Upper lobe of left lung (tissue), 6 donors: ENCODE measurements around the gene LRRTM2. TPM values are rescaled to one million over a fixed set of nuclear protein-coding genes. Genes with fewer than 3 reads are reported as not detected.

ENCODE experiments used
- ATAC-seq, 2 donors: fragments of 200-7000 bp; cut with Tn5 transposase; one replicate each; pipeline ENCODE4 v1.9.1; 2022; ENCODE audit warnings: mild to moderate bottlenecking in 2 of 2, moderate library complexity in 2 of 2; ENCODE audit not compliant: low FRiP score in 2 of 2
- DNase-seq, 2 donors: peaks; one replicate each; pipeline ENCODE4 v3.0.0-alpha.2; 2019 to 2020
- H3K27ac ChIP-seq, 4 donors: fragments of 200-600 bp; sonication (generic); one replicate each; pipeline ENCODE4 v1.5.1; 2016 to 2019
- H3K27me3 ChIP-seq, 4 donors: fragments of 200-600 bp; sonication (generic); one replicate each; pipeline ENCODE4 v1.5.1; 2017 to 2019
- H3K36me3 ChIP-seq, 4 donors: fragments of 200-600 bp; sonication (generic); one replicate each; pipeline ENCODE4 v1.5.1; 2016 to 2019
- H3K4me1 ChIP-seq, 4 donors: fragments of 200-600 bp; sonication (generic); one replicate each; pipeline ENCODE4 v1.5.1; 2018 to 2019
- H3K4me3 ChIP-seq, 4 donors: fragments of 200-600 bp; sonication (generic); one replicate each; pipeline ENCODE4 v1.5.1; 2017 to 2019; ENCODE audit warnings: mild to moderate bottlenecking in 2 of 4, moderate library complexity in 1 of 4
- H3K9me3 ChIP-seq, 4 donors: fragments of 200-600 bp; sonication (generic); one replicate each; pipeline ENCODE4 v1.5.1; 2018 to 2019
- EP300 ChIP-seq, 4 donors: sonication (generic); formaldehyde crosslinking; IDR thresholded peaks; one replicate each; pipeline ENCODE4 v1.5.1; 2017; ENCODE audit warnings: antibody characterized with exemption in 4 of 4, control low read depth in 2 of 4
- POLR2A ChIP-seq, 4 donors: fragments of 450-650 bp; IDR thresholded peaks; one replicate each; pipeline ENCODE4 v1.5.1; 2016 to 2017; ENCODE audit warnings: antibody characterized with exemption in 4 of 4, mild to moderate bottlenecking in 2 of 4
- POLR2AphosphoS5 ChIP-seq, 2 donors: sonication (generic); formaldehyde crosslinking; IDR thresholded peaks; one replicate each; pipeline ENCODE4 v1.5.1; 2017; ENCODE audit warnings: antibody characterized with exemption in 2 of 2
- WGBS, 2 donors: methylation state at CpG; one replicate each; pipeline ENCODE4 v1.1.5; 2017 to 2018; 5-methylcytosine and 5-hydroxymethylcytosine counted together
- total RNA-seq, 6 donors: library from RNA; depleted of rRNA in 4 of 6; stranded (reverse); fragments of >200 nt in 4 of 6; gene quantifications; one replicate each; pipeline versions ENCODE4 v1.1.0 to v1.2.1, GENCODE V29; 2016 to 2021
- TF ChIP-seq, protein P1 (sequence below), 6 experiments: fragments of 450-650 bp in 4 of 6; fragments of 200-600 bp in 2 of 6; sonication (generic) in 2 of 6; IDR thresholded peaks; one replicate each; pipeline ENCODE4 v1.5.1; 2016 to 2019; ENCODE audit warnings: antibody characterized with exemption in 6 of 6
- donor health status: DM: no; HTN: no; CAD: no; lungs with moderate emphysema.
- donor health status: DM: no; HTN: yes; CAD: no; lungs with severe emphysema.

Gene LRRTM2
- total RNA-seq, 6 donors from 2014 or later, result 0.20 to 1.1 (median 0.29) TPM; not detected in 1

DNA sequence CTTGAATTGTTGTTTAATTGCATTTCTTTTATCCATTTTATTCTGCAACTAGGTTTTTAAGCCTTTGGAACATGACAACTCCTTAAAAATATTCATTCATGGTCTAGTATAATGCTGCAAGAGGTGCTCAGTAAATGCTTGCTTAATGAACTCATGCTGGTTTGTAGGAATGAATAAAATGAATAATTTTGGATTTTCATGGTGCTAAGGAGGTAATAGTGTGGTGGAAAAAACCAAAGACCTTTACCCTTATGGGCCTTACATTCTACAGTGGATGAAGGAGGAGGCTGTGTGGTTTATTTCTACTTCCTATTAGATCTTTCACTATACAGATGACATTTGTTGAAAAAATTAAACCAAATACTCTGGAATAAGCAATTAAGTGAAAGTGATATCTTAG, 43.4 kb downstream of the LRRTM2 start:
- DNase-seq (no peak), ATAC-seq (no peak)
- H3K9me3 ChIP-seq, result no peaks in the 10 kb centered on the region
- peaks cover 4 to 30% (median 12%) of the 10 kb centered on the region in 4 donors for H3K4me1 ChIP-seq
- H3K27me3 ChIP-seq, result no peaks in the 10 kb centered on the region
- TF ChIP-seq EP300 (IDR thresholded peaks at IDR 0.05), result no peak
- TF ChIP-seq, protein P1, sequence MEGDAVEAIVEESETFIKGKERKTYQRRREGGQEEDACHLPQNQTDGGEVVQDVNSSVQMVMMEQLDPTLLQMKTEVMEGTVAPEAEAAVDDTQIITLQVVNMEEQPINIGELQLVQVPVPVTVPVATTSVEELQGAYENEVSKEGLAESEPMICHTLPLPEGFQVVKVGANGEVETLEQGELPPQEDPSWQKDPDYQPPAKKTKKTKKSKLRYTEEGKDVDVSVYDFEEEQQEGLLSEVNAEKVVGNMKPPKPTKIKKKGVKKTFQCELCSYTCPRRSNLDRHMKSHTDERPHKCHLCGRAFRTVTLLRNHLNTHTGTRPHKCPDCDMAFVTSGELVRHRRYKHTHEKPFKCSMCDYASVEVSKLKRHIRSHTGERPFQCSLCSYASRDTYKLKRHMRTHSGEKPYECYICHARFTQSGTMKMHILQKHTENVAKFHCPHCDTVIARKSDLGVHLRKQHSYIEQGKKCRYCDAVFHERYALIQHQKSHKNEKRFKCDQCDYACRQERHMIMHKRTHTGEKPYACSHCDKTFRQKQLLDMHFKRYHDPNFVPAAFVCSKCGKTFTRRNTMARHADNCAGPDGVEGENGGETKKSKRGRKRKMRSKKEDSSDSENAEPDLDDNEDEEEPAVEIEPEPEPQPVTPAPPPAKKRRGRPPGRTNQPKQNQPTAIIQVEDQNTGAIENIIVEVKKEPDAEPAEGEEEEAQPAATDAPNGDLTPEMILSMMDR (IDR thresholded peaks at IDR 0.05), result no peak
- no peak for TF ChIP-seq POLR2A (IDR thresholded peaks at IDR 0.05)
- TF ChIP-seq POLR2AphosphoS5 (IDR thresholded peaks at IDR 0.05), result no peak
- peaks cover 3 to 29% (median 17%) of the 10 kb centered on the region in 4 donors for H3K36me3 ChIP-seq
- H3K4me3 ChIP-seq, result no peak overlapping the region
- H3K27ac ChIP-seq, result no peak overlapping the region

DNA sequence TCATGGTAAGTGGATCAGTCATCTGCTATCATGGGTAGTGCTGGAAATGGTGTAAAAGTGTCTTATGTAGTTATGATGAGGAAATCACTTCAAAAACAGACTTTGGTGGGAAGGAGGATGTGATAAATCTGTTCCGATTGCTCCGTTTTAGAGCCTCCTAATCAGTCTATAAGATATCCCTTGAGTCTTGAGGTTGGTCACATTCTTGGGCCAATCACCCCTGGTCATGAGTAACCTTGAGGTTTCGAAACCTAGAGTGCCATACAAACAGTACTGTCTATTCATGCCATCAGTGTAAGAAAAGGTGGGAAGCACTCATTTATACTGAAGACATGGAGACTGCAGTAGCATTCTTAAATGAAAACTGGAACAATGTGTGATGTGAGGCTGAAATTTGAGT, 45.8 kb downstream of the LRRTM2 start:
- Histone ChIP-seq H3K4me1 (peaks cover 8 to 19% (median 15%) of the 10 kb centered on the region in 4 donors), H3K36me3 (peaks cover 3 to 49% (median 23%) of the 10 kb centered on the region in 4 donors), H3K27me3 (no peaks in the 10 kb centered on the region), H3K9me3 (no peaks in the 10 kb centered on the region), H3K27ac (no peak overlapping the region), H3K4me3 (no peak overlapping the region)
- WGBS, 2 donors, result 89 to 97% methylated on average over 3 of the region's 3 CpGs
- no peak for TF ChIP-seq EP300 (IDR thresholded peaks at IDR 0.05)
- TF ChIP-seq, protein P1 (IDR thresholded peaks at IDR 0.05), result no peak
- no peak for TF ChIP-seq POLR2A (IDR thresholded peaks at IDR 0.05)
- TF ChIP-seq POLR2AphosphoS5 (IDR thresholded peaks at IDR 0.05), result no peak
- no peak for ATAC-seq
- DNase-seq, result no peak

DNA sequence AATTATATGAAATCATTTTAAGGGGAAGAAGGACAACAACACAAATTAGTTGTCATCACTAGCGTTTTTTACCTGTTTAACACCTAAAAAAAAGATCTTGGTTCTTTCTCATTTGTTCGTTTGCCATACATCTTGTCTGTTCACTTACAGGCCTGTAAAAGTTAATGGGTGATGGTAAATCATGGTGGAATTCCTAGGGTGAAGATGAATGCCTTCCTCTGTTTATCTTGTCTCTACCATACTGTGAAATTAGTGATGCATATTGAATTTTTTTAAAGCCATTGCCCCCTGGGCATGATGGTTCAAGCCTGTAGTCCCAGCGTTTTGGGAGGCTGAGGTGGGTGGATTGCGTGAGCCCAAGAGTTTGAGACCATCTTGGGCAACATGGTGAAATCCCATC, 46.6 kb downstream of the LRRTM2 start:
- no peak overlapping the region for H3K4me3 ChIP-seq
- no peak for TF ChIP-seq POLR2A (IDR thresholded peaks at IDR 0.05)
- TF ChIP-seq, protein P1 (IDR thresholded peaks at IDR 0.05), result no peak
- TF ChIP-seq POLR2AphosphoS5 (IDR thresholded peaks at IDR 0.05), result no peak
- no peak for TF ChIP-seq EP300 (IDR thresholded peaks at IDR 0.05)
- H3K27me3 ChIP-seq, result no peaks in the 10 kb centered on the region
- WGBS, 2 donors, result 74 to 89% methylated on average over 4 of the region's 4 CpGs
- peaks cover 8 to 19% (median 14%) of the 10 kb centered on the region in 4 donors for H3K4me1 ChIP-seq
- ATAC-seq, result no peak
- H3K27ac ChIP-seq, result no peak overlapping the region
- H3K9me3 ChIP-seq, result no peaks in the 10 kb centered on the region
- no peak for DNase-seq
- H3K36me3 ChIP-seq, result peaks cover 3 to 52% (median 23%) of the 10 kb centered on the region in 4 donors

DNA sequence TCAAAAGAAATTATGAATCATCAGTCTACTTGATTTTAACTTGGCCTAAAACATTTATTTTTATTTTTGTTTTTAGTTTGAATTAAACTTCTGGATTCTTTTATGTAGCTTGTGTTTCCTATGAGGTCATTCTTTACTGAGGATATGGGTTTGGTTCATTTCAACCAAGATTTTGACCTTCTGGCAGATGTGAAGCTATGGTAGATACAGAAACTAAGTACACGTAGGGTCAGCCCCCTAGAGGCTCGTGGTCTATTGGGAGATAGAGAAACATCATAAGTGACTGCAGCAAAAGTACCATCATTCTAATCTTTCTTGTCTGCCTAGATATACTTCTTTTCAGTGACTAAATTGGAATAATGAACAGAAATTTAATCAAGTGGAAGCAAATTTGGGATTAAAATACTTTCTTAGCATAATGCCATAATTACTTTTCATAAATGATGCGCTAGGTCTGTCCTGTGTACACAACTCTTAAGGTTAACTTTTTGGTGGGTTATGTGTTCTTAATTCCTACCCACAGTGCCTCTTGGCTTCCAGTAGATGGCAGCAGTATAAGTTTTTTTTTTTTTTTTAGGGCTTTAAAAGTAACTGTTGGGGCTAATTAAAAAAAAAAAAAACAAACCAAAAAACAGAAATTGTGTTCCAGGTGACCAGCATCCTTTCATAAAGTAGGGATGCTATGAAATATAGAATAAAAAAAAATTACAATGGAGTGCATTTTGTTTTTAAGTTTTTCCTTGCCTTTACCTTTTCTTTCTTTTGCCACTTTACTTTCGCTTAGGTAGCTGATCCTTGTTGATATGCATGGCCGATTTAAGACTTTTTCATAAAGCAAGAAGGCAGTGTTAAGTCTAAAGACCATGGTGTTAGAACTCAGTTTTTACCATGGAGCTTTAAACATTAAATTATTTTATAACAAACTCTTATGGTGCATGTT, 49.9 kb downstream of the LRRTM2 start:
- ATAC-seq (peak in 1 of 2 donors; percentile 57), DNase-seq (no peak)
- WGBS, 2 donors, result 61 to 64% methylated on average over 5 of the region's 5 CpGs
- Histone ChIP-seq H3K36me3 (peaks cover 3 to 52% (median 23%) of the 10 kb centered on the region in 4 donors), H3K4me1 (peaks cover 0 to 8% (median 3%) of the 10 kb centered on the region in 4 donors), H3K4me3 (no peak overlapping the region), H3K27ac (no peak overlapping the region), H3K9me3 (no peaks in the 10 kb centered on the region), H3K27me3 (no peaks in the 10 kb centered on the region)
- TF ChIP-seq POLR2AphosphoS5 (IDR thresholded peaks at IDR 0.05), result no peak
- TF ChIP-seq, protein P1 (IDR thresholded peaks at IDR 0.05), result peak in 3 of 6 experiments; percentile 26 to 51 (median 43)
